ENCODE data around the gene CTSV.

DNA sequence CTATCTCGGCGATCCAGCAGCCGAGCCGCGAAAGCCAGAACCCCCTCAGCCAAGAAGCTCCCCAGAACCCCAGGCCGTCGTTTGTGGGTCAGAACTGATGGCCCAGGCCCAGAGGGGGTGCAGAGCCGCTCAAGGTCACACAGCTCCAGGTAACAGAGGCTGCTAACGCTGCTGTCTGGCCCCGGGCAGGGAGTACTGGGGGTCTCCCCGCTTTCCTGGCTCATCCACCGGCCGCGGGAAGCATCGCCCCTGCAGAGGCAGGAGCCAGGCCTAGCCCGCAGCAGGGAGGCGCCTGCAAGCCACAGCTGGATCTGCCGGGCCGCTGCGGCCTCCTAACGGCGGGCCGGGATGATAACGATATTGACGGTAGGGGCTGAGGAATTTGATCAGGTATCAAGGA lies 39.4 kb upstream of the CTSV start:
- no peak for TF ChIP-seq EZH2 (IDR thresholded peaks at IDR 0.05; ENCODE audit: low read length, unreplicated experiment)
- TF ChIP-seq, protein P1, sequence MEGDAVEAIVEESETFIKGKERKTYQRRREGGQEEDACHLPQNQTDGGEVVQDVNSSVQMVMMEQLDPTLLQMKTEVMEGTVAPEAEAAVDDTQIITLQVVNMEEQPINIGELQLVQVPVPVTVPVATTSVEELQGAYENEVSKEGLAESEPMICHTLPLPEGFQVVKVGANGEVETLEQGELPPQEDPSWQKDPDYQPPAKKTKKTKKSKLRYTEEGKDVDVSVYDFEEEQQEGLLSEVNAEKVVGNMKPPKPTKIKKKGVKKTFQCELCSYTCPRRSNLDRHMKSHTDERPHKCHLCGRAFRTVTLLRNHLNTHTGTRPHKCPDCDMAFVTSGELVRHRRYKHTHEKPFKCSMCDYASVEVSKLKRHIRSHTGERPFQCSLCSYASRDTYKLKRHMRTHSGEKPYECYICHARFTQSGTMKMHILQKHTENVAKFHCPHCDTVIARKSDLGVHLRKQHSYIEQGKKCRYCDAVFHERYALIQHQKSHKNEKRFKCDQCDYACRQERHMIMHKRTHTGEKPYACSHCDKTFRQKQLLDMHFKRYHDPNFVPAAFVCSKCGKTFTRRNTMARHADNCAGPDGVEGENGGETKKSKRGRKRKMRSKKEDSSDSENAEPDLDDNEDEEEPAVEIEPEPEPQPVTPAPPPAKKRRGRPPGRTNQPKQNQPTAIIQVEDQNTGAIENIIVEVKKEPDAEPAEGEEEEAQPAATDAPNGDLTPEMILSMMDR (conservative IDR thresholded peaks at IDR 0.05; ENCODE audit: low read depth, low read length), result no peak

All from PC-3 (cell line).